ENCODE data around the gene SS18.

Gene SS18

GRCh38 chr18:25992566-25992965 lies 97.8 kb downstream of the SS18 start:
- no peak for DNase-seq

DNA sequence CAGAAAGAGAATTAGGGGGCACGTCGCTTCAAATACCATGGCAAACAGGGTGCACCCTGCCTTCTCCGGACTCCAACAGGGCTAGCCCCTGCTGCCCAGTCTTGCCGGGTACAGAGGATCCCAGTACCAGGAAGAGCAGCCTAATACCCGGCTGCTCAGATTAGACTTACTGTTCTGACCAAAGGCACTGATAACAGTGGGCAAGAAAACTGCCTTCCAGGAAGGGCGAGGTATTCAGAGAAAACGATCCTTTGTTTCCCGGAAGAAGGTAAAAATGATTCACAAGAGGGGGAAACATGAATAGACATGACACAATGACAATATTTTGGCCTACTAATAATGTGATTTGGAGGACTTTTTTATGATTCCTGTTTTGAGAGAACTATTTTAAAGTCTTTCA lies 99.9 kb downstream of the SS18 start:
- DNase-seq: no peak

DNA sequence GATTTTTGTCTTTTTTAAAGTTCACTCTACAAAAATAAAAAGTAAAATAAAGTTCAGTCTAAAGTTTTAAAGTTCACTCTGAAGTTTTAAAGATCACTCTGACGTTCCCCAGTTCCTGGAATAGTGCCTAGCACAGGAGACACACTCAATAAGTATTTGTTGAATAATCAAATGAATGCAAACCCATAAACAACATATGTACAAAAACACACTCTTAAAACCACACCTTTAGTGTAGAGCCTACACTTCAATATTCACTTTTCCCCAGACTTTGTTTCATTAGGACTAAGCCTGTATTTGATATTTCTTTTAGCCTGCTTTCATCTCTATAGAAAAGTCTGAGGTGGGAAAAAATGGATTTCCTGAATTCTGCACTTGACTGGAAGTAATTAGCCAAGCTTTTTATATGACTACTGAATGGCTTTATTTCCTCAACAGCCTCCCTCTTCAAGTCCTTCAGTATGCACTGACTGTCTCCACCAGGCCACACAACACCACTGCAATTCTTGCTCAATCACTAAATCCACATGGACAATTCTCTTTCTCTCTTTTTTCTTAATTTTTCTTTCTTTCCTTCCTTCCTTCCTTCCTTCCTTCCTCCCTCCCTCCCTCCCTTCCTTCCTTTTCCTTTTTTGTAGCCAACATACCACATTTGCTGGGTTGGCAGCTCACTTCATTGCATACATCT lies 104.6 kb downstream of the SS18 start:
- DNase-seq: no peak

GRCh38 chr18:25983730-25984129 lies 106.7 kb downstream of the SS18 start:
- DNase-seq: no peak

- DNase-seq: no peak
These were observed 107.5 kb downstream of the SS18 start for GRCh38 chr18:25982961-25983360.

DNA sequence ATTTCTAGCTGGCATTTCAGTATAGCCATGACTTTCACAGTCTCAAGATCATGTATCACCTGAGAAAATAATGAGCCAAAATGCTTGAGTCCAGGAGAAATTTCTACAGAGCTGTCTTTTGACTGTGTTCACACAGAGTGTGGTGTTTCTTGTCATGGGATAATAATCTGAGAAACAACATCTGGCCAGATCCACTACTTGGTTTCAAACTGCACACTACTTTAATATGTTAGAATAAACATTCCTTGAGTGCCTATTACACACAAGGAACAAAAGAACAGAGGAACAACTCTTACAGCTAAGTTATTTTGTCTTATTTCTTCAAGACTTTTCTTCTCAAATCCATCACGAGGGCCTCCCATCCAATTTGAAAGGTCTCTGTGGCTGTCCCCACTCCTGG lies 108.3 kb downstream of the SS18 start:
- DNase-seq: no peak

DNA sequence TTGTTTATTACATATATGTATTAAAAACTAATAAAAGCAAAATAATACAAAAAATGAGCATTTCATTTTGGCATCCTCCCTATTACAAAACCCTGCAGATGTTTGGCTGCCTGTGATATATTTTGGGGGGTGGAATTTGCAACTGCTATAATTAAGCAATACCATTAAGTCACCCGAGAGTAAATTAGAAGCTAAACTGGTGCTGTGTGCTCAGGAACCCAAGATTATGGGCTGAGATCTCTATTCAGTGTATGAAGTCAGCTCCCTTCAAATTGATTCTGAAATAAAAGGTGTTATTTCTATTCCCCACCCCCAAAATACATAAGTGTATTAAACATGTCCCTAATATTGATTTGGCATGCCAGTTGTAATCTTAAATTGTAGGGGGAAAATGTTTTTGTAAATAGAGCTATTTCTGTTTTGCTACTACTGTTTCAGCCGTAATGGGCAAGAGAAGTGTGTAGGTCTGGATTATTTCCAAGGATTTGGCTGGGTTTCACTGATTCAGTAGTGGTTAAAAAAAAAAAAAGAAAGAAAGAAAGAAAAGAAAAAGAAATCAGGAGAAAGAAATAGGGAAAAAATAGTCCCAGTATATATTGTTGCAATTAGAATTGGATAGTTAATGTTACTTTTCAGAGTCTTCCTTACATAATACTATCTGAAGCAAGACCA lies 110.9 kb downstream of the SS18 start:
- no peak for DNase-seq

- DNase-seq: peak in 1 of 2 experiments; percentile 1
These were observed 113.9 kb downstream of the SS18 start for GRCh38 chr18:25976554-25976953.

DNA sequence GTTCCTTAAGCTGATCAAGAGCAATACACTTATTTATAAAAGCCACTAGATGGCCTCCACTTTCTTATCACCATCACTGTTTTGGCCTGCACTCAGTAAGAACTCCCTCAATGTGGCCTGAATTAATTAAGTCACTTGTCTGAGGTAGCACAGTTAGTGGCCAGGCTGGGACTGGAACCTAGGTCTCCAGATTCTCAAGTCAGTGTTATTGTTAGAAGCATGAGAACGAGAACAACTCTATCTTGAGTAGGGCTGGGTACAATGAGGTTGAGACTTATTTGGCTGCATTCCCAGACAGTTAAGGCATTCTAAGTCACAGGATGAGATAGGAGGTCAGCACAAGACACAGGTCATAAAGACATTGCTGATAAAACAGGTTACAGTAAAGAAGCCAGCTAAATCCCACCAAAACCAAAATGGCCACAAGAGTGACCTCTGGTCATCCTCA lies 115.8 kb downstream of the SS18 start:
- DNase-seq: no peak
